Lower leg skin (tissue), 4 donors: ENCODE results near the gene HRCT1. TPM values are rescaled to one million over a fixed set of nuclear protein-coding genes. Genes with fewer than 3 reads are reported as not detected.

Experiments
- DNase-seq, 2 donors: peaks; one replicate each; pipeline ENCODE4 v3.0.0-alpha.2; 2019; ENCODE audit warnings: low spot score in 2 of 2
- H3K4me3 ChIP-seq: fragments of 200-600 bp; sonication (generic); 2 replicates; pipeline ENCODE4 v1.5.1; 2017; ENCODE audit warnings: mild to moderate bottlenecking, low read depth; ENCODE audit not compliant: poor library complexity, severe bottlenecking
- CTCF ChIP-seq, 3 donors: fragments of 450-650 bp; IDR thresholded peaks; one replicate each; pipeline ENCODE4 v1.5.1; 2016; ENCODE audit warnings: antibody characterized with exemption in 3 of 3, mild to moderate bottlenecking in 3 of 3, moderate library complexity in 2 of 3
- POLR2A ChIP-seq, 2 donors: fragments of 450-650 bp; IDR thresholded peaks; one replicate each; pipeline ENCODE4 v1.6.1; 2016 to 2017; ENCODE audit warnings: antibody characterized with exemption in 2 of 2, mild to moderate bottlenecking in 1 of 2, moderate library complexity in 1 of 2
- WGBS, 2 donors: methylation state at CpG; one replicate each; pipeline ENCODE4 v1.1.5; 2018; 5-methylcytosine and 5-hydroxymethylcytosine counted together
- intact Hi-C: fragments of 100-400 bp; cut with DNase I; formaldehyde crosslinking; loops from one replicate; pipeline ENCODE4 v1.15.0; 2023; ENCODE audit warnings: low total_unique reads
- total RNA-seq, 4 donors: library from RNA; depleted of rRNA; stranded (reverse); fragments of >200 nt; gene quantifications; one replicate each; pipeline ENCODE4 v1.1.0, GENCODE V29; 2016

HRCT1 gene
- total RNA-seq, 4 donors from 2014 or later = 1.1 to 5.7 (median 3.9) TPM

GRCh38 chr9:35942286-35942685 lies 36.3 kb downstream of the HRCT1 start:
- WGBS, 2 donors = 81 to 93% methylated on average over 5 of the region's 5 CpGs
- no peak overlapping the region for H3K4me3 ChIP-seq
- intact Hi-C loops = no loop called here
- DNase-seq = no peak
- no peak for TF ChIP-seq CTCF (IDR thresholded peaks at IDR 0.05)
- TF ChIP-seq POLR2A (IDR thresholded peaks at IDR 0.05) = no peak

- DNase-seq = no peak
- no peak overlapping the region for H3K4me3 ChIP-seq
- WGBS, 2 donors = 77 to 89% methylated on average over 3 of the region's 3 CpGs
- intact Hi-C loops = no loop called here
- no peak for TF ChIP-seq CTCF (IDR thresholded peaks at IDR 0.05)
- no peak for TF ChIP-seq POLR2A (IDR thresholded peaks at IDR 0.05)
Observed at GRCh38 chr9:35944173-35944572, 38.2 kb downstream of the HRCT1 start.

- intact Hi-C loops = loop anchor here (5.0 kb wide), 1 partner anchor 153 kb away; the partner anchor contains the start of gene NPR2
- DNase-seq = no peak
- 95% methylated on average over 3 of the region's 3 CpGs for WGBS, 2 donors
- no peak overlapping the region for H3K4me3 ChIP-seq
- no peak for TF ChIP-seq POLR2A (IDR thresholded peaks at IDR 0.05)
- no peak for TF ChIP-seq CTCF (IDR thresholded peaks at IDR 0.05)
Observed at GRCh38 chr9:35944841-35945240, 38.8 kb downstream of the HRCT1 start.

GRCh38 chr9:35945341-35946018 lies 39.5 kb downstream of the HRCT1 start:
- no peak overlapping the region for H3K4me3 ChIP-seq
- TF ChIP-seq CTCF (IDR thresholded peaks at IDR 0.05) = peak in 1 of 3 donors; percentile 32
- no peak for TF ChIP-seq POLR2A (IDR thresholded peaks at IDR 0.05)
- peak; percentile 67 to 95 for DNase-seq
- 22 to 24% methylated on average over 10 of the region's 10 CpGs for WGBS, 2 donors
- intact Hi-C loops = loop anchor here (5.0 kb wide), 1 partner anchor 153 kb away; the partner anchor contains the start of gene NPR2

- intact Hi-C loops = loop anchor here (2.0 to 5.0 kb wide), 2 partner anchors 48 to 156 kb away; partner anchors contain the start of gene NPR2
- WGBS, 2 donors = 60 to 76% methylated on average over 2 of the region's 2 CpGs
- TF ChIP-seq POLR2A (IDR thresholded peaks at IDR 0.05) = no peak
- TF ChIP-seq CTCF (IDR thresholded peaks at IDR 0.05) = no peak
- H3K4me3 ChIP-seq = no peak overlapping the region
- DNase-seq = no peak
Observed at GRCh38 chr9:35948451-35948850, 42.4 kb downstream of the HRCT1 start.
